Measurements from ENCODE around the gene NAA10. TPM values are rescaled to one million over a fixed set of nuclear protein-coding genes. Genes with fewer than 3 reads are reported as not detected.

Gene NAA10
- total RNA-seq, 1 donor from 2014 or later, result 109 TPM

GRCh38 chrX:153920546-153920945, 14.3 kb downstream of the NAA10 start:
- peaks cover 38% of the 10 kb centered on the region for H3K4me1 Mint-ChIP-seq
- POLR2A ChIA-PET, result interaction anchor here (10.3 kb wide), 1 partner anchor 22 kb away, joined by 305 read pairs; the partner anchor contains the start of genes NAA10 and RENBP
- no peak for ATAC-seq (ENCODE audit: low read depth)
- no peaks in the 10 kb centered on the region for H3K27me3 Mint-ChIP-seq
- peaks cover 33% of the 10 kb centered on the region for H3K36me3 Mint-ChIP-seq (ENCODE audit: low read depth)
- CTCF ChIA-PET, result interaction anchor here (7.7 kb wide), 1 partner anchor 28 kb away, joined by 146 read pairs; the partner anchor contains the start of gene RENBP
- H3K4me3 Mint-ChIP-seq, result no peak overlapping the region
- intact Hi-C loops (cut with micrococcal nuclease), result no loop called here
- H3K27ac Mint-ChIP-seq, result no peak overlapping the region
- TF ChIP-seq CTCF (IDR thresholded peaks at IDR 0.05), result no peak
- no peak for DNase-seq
- H3K9me3 Mint-ChIP-seq, result no peaks in the 10 kb centered on the region

- POLR2A ChIA-PET, result no interaction called here
- intact Hi-C loops (cut with micrococcal nuclease), result no loop called here
- CTCF ChIA-PET, result no interaction called here
- Mint-ChIP-seq H3K4me3 (no peak overlapping the region), H3K36me3 (ENCODE audit: low read depth) (peaks cover 42% of the 10 kb centered on the region), H3K9me3 (no peaks in the 10 kb centered on the region), H3K27ac (no peak overlapping the region), H3K4me1 (peaks cover 25% of the 10 kb centered on the region), H3K27me3 (no peaks in the 10 kb centered on the region)
- DNase-seq, result no peak
- ATAC-seq (ENCODE audit: low read depth), result no peak
- no peak for TF ChIP-seq CTCF (IDR thresholded peaks at IDR 0.05)
These were observed 15.6 kb downstream of the NAA10 start for GRCh38 chrX:153919281-153919680.

GRCh38 chrX:153917869-153918268, 17.0 kb downstream of the NAA10 start:
- Mint-ChIP-seq H3K4me3 (no peak overlapping the region), H3K36me3 (ENCODE audit: low read depth) (peaks cover 46% of the 10 kb centered on the region), H3K4me1 (peaks cover 11% of the 10 kb centered on the region), H3K9me3 (no peaks in the 10 kb centered on the region), H3K27me3 (no peaks in the 10 kb centered on the region), H3K27ac (no peak overlapping the region)
- CTCF ChIA-PET, result no interaction called here
- intact Hi-C loops (cut with micrococcal nuclease), result no loop called here
- DNase-seq (no peak), ATAC-seq (ENCODE audit: low read depth) (no peak)
- TF ChIP-seq CTCF (IDR thresholded peaks at IDR 0.05), result no peak
- POLR2A ChIA-PET, result no interaction called here

GRCh38 chrX:153913701-153914100, 21.1 kb downstream of the NAA10 start:
- ChIA-PET CTCF (no interaction called here), POLR2A (no interaction called here)
- Mint-ChIP-seq H3K27ac (no peak overlapping the region), H3K4me1 (no peaks in the 10 kb centered on the region), H3K9me3 (no peaks in the 10 kb centered on the region), H3K27me3 (no peaks in the 10 kb centered on the region), H3K4me3 (no peak overlapping the region), H3K36me3 (ENCODE audit: low read depth) (peaks cover 44% of the 10 kb centered on the region)
- no peak for ATAC-seq (ENCODE audit: low read depth)
- TF ChIP-seq CTCF (IDR thresholded peaks at IDR 0.05), result no peak
- no peak for DNase-seq
- intact Hi-C loops (cut with micrococcal nuclease), result no loop called here

GRCh38 chrX:153913211-153913610, 21.6 kb downstream of the NAA10 start:
- CTCF ChIA-PET, result no interaction called here

More at GRCh38 chrX:153913211-153913610, 21.6 kb downstream of the NAA10 start:
- no peaks in the 10 kb centered on the region for H3K27me3 Mint-ChIP-seq
- POLR2A ChIA-PET, result no interaction called here
- peaks cover 43% of the 10 kb centered on the region for H3K36me3 Mint-ChIP-seq (ENCODE audit: low read depth)
- no peaks in the 10 kb centered on the region for H3K4me1 Mint-ChIP-seq
- intact Hi-C loops (cut with micrococcal nuclease), result no loop called here
- ATAC-seq (ENCODE audit: low read depth), result no peak
- H3K9me3 Mint-ChIP-seq, result no peaks in the 10 kb centered on the region
- no peak overlapping the region for H3K27ac Mint-ChIP-seq
- H3K4me3 Mint-ChIP-seq, result no peak overlapping the region
- TF ChIP-seq CTCF (IDR thresholded peaks at IDR 0.05), result no peak
- DNase-seq, result no peak
